Measurements from ENCODE around the gene PSD4. TPM values are rescaled to one million over a fixed set of nuclear protein-coding genes. Genes with fewer than 3 reads are reported as not detected.

PSD4 gene
- polyA plus RNA-seq, 1 of the 3 experiments (the other 2 are of a cell fraction): 0.35 TPM

- Histone ChIP-seq H4K20me1 (ENCODE audit: insufficient read depth) (no peaks in the 10 kb centered on the region), H3K4me2 (no peak overlapping the region), H3F3A (replicated peaks; ENCODE audit: insufficient read depth) (no peaks in the 10 kb centered on the region), H3K79me2 (ENCODE audit: insufficient read depth) (no peaks in the 10 kb centered on the region), H3K9ac (no peak overlapping the region), H2AFZ (ENCODE audit: low read depth) (no peak overlapping the region), H3K27ac (ENCODE audit: low read depth in 2 of 2, low read length in 1 of 2) (no peak overlapping the region), H3K9me2 (no peaks in the 10 kb centered on the region), H3K36me3 (replicated peaks in 1 of 2; ENCODE audit: control insufficient read depth in 1 of 2, insufficient read depth in 2 of 2, low read length in 1 of 2) (no peaks in the 10 kb centered on the region), H3K4me1 (ENCODE audit: control insufficient read depth in 1 of 2, insufficient read depth in 2 of 2, low read depth in 1 of 2, low read length in 1 of 2) (no peaks in the 10 kb centered on the region), H3K9me3 (no peaks in the 10 kb centered on the region), H3K4me3 (ENCODE audit: low read depth in 2 of 2, low read length in 1 of 2) (no peak overlapping the region), H3K27me3 (ENCODE audit: insufficient read depth) (peaks cover 9% of the 10 kb centered on the region; the same call in 1 of the 2 replicates)
- 51% methylated on average over 16 of the region's 16 CpGs for WGBS (ENCODE audit: low lambda C conversion rate)
- no peak for DNase-seq
- ChIA-PET POLR2A (no interaction called here), CTCF (interaction anchor here (1.2 to 1.8 kb wide), 4 partner anchors 34 to 217 kb away, joined by 3 to 4 read pairs (median 4); no protein-coding TSS in a partner anchor)
- TF ChIP-seq NRF1 (IDR thresholded peaks at IDR 0.05; ENCODE audit: low read depth, low read length) (no peak), FOXJ3 (CRISPR knock-in tag; IDR thresholded peaks at IDR 0.05) (no peak), MAX (IDR thresholded peaks at IDR 0.05; ENCODE audit: low read depth) (no peak), MEF2A (IDR thresholded peaks at IDR 0.05; ENCODE audit: borderline replicate concordance, low read depth) (no peak), TAF1 (IDR thresholded peaks at IDR 0.05; ENCODE audit: borderline replicate concordance, low read depth, low read length) (no peak), RAD21 (IDR thresholded peaks at IDR 0.05; ENCODE audit: low read length) (no peak), NFIC (IDR thresholded peaks at IDR 0.05; ENCODE audit: borderline replicate concordance) (no peak), SIN3A (IDR thresholded peaks at IDR 0.05; ENCODE audit: borderline replicate concordance, low read depth, low read length) (no peak), POLR2AphosphoS5 (IDR thresholded peaks at IDR 0.05; ENCODE audit: low read depth, low read length) (no peak), CHD2 (IDR thresholded peaks at IDR 0.05; ENCODE audit: low read length, partially characterized antibody) (no peak), USF1 (IDR thresholded peaks at IDR 0.05; ENCODE audit: borderline replicate concordance, low read depth) (no peak), FOXM1 (IDR thresholded peaks at IDR 0.05; ENCODE audit: low read depth) (no peak), EZH2phosphoT487 (IDR thresholded peaks at IDR 0.05; ENCODE audit: borderline replicate concordance, low read depth) (no peak), JUND (IDR thresholded peaks at IDR 0.05) (no peak), CTCF (IDR thresholded peaks at IDR 0.05) (no peak), RCOR1 (IDR thresholded peaks at IDR 0.05; ENCODE audit: low read length) (no peak), ZBTB33 (IDR thresholded peaks at IDR 0.05; ENCODE audit: borderline replicate concordance, low read depth) (no peak), SMC3 (IDR thresholded peaks at IDR 0.05; ENCODE audit: low read depth, low read length) (no peak)
Measured at GRCh38 chr2:113172721-113173541, 840 bp upstream of the PSD4 start.

All from SK-N-SH (cell line).